ENCODE results near the gene TJP3.

The TJP3 gene

GRCh38 chr19:3708207-3708931 lies at the start of gene TJP3:
TSS of gene TJP3 (plus strand) at chr19:3708384. CDS start at chr19:3728433, 20,049 bp downstream.
- ATAC-seq (ENCODE audit: low read depth), result peak; percentile 38; the same call in 2 of the 3 replicates
- no peaks in the 10 kb centered on the region for H3K27me3 ChIP-seq (ENCODE audit: insufficient read depth, poor library complexity, severe bottlenecking)
- no peaks in the 10 kb centered on the region for H3K9me3 ChIP-seq (ENCODE audit: severe bottlenecking)
- H3K4me1 ChIP-seq (ENCODE audit: insufficient read depth, poor library complexity, severe bottlenecking), result peaks cover 6% of the 10 kb centered on the region
- no peak within 1 kb of the TSS for H3K4me3 ChIP-seq (ENCODE audit: severe bottlenecking)
- no peak for TF ChIP-seq CTCF (IDR thresholded peaks at IDR 0.05; ENCODE audit: poor library complexity, severe bottlenecking)
- H3K27ac ChIP-seq (ENCODE audit: poor library complexity, severe bottlenecking), result no peak within 1 kb of the TSS
- no peak for DNase-seq (ENCODE audit: low spot score)
- no peaks in the 10 kb centered on the region for H3K36me3 ChIP-seq (ENCODE audit: low read depth)

GRCh38 chr19:3658870-3659745 lies 49.1 kb upstream of the TJP3 start:
- Histone ChIP-seq H3K4me1 (ENCODE audit: insufficient read depth, poor library complexity, severe bottlenecking) (peaks cover 11% of the 10 kb centered on the region), H3K36me3 (ENCODE audit: low read depth) (peaks cover 6% of the 10 kb centered on the region; the same call in 1 of the 2 replicates), H3K27ac (ENCODE audit: poor library complexity, severe bottlenecking) (no peak overlapping the region), H3K4me3 (ENCODE audit: severe bottlenecking) (no peak overlapping the region), H3K9me3 (ENCODE audit: severe bottlenecking) (no peaks in the 10 kb centered on the region), H3K27me3 (ENCODE audit: insufficient read depth, poor library complexity, severe bottlenecking) (no peaks in the 10 kb centered on the region)
- ATAC-seq (ENCODE audit: low read depth) (no peak), DNase-seq (ENCODE audit: low spot score) (no peak)
- TF ChIP-seq CTCF (IDR thresholded peaks at IDR 0.05; ENCODE audit: poor library complexity, severe bottlenecking), result no peak

GRCh38 chr19:3659746-3660112 lies 48.5 kb upstream of the TJP3 start:
- Histone ChIP-seq H3K4me3 (ENCODE audit: severe bottlenecking) (no peak overlapping the region), H3K36me3 (ENCODE audit: low read depth) (peaks cover 6% of the 10 kb centered on the region; the same call in 1 of the 2 replicates), H3K27ac (ENCODE audit: poor library complexity, severe bottlenecking) (no peak overlapping the region), H3K4me1 (ENCODE audit: insufficient read depth, poor library complexity, severe bottlenecking) (peaks cover 11% of the 10 kb centered on the region), H3K9me3 (ENCODE audit: severe bottlenecking) (no peaks in the 10 kb centered on the region), H3K27me3 (ENCODE audit: insufficient read depth, poor library complexity, severe bottlenecking) (no peaks in the 10 kb centered on the region)
- TF ChIP-seq CTCF (IDR thresholded peaks at IDR 0.05; ENCODE audit: poor library complexity, severe bottlenecking), result no peak
- no peak for DNase-seq (ENCODE audit: low spot score)
- no peak for ATAC-seq (ENCODE audit: low read depth)

GRCh38 chr19:3660493-3661219 lies 47.5 kb upstream of the TJP3 start:
- H3K4me1 ChIP-seq (ENCODE audit: insufficient read depth, poor library complexity, severe bottlenecking), result peaks cover 5% of the 10 kb centered on the region
- DNase-seq (ENCODE audit: low spot score), result no peak
- H3K27ac ChIP-seq (ENCODE audit: poor library complexity, severe bottlenecking), result no peak overlapping the region
- no peak for TF ChIP-seq CTCF (IDR thresholded peaks at IDR 0.05; ENCODE audit: poor library complexity, severe bottlenecking)
- ATAC-seq (ENCODE audit: low read depth), result no peak
- no peaks in the 10 kb centered on the region for H3K9me3 ChIP-seq (ENCODE audit: severe bottlenecking)
- H3K27me3 ChIP-seq (ENCODE audit: insufficient read depth, poor library complexity, severe bottlenecking), result no peaks in the 10 kb centered on the region
- no peak overlapping the region for H3K4me3 ChIP-seq (ENCODE audit: severe bottlenecking)
- H3K36me3 ChIP-seq (ENCODE audit: low read depth), result peaks cover 6% of the 10 kb centered on the region; the same call in 1 of the 2 replicates
